GM03348 (cell line): ENCODE measurements around the gene EPHB2.
A peak's percentile ranks its signal among the peaks of the same experiment; 100 is the strongest.

Experiments
- DNase-seq: peaks from one replicate; pipeline ENCODE4 v3.0.0; 2012; ENCODE audit warnings: low spot score

The EPHB2 gene

GRCh38 chr1:22722901-22723550 is 12.4 kb downstream of the EPHB2 start:
- no peak for DNase-seq

- DNase-seq, result no peak
These were observed 17.2 kb downstream of the EPHB2 start for GRCh38 chr1:22727873-22728272.

- DNase-seq, result no peak
These were observed 18.2 kb downstream of the EPHB2 start for GRCh38 chr1:22728751-22729399.

- DNase-seq, result no peak
These were observed 18.7 kb downstream of the EPHB2 start for GRCh38 chr1:22729400-22729773.

GRCh38 chr1:22729912-22730311 is 19.3 kb downstream of the EPHB2 start:
- no peak for DNase-seq

GRCh38 chr1:22731924-22732720 is 21.5 kb downstream of the EPHB2 start:
- peak; percentile 57 for DNase-seq

- no peak for DNase-seq
These were observed 23.0 kb downstream of the EPHB2 start for GRCh38 chr1:22733643-22734042.

- no peak for DNase-seq
These were observed 26.0 kb downstream of the EPHB2 start for GRCh38 chr1:22736501-22737080.

GRCh38 chr1:22737374-22738068 is 26.9 kb downstream of the EPHB2 start:
- DNase-seq, result no peak

- no peak for DNase-seq
These were observed 27.4 kb downstream of the EPHB2 start for GRCh38 chr1:22738069-22738435.

- DNase-seq, result no peak
These were observed 27.9 kb downstream of the EPHB2 start for GRCh38 chr1:22738522-22738921.

- peak; percentile 96 for DNase-seq
These were observed 29.2 kb downstream of the EPHB2 start for GRCh38 chr1:22739648-22740385.

- no peak for DNase-seq
These were observed 30.5 kb downstream of the EPHB2 start for GRCh38 chr1:22741118-22741517.

GRCh38 chr1:22745669-22746585 is 35.3 kb downstream of the EPHB2 start:
- peak; percentile 43 for DNase-seq

- peak; percentile 36 for DNase-seq
These were observed 36.5 kb downstream of the EPHB2 start for GRCh38 chr1:22747021-22747734.

- no peak for DNase-seq
These were observed 37.1 kb downstream of the EPHB2 start for GRCh38 chr1:22747735-22748073.

GRCh38 chr1:22749503-22749902 is 38.9 kb downstream of the EPHB2 start:
- DNase-seq, result no peak

- peak; percentile 88 for DNase-seq
These were observed 39.5 kb downstream of the EPHB2 start for GRCh38 chr1:22749919-22750684.

GRCh38 chr1:22750685-22751051 is 40.0 kb downstream of the EPHB2 start:
- no peak for DNase-seq
